ENCODE results near the gene MSANTD1. TPM values are rescaled to one million over a fixed set of nuclear protein-coding genes. Genes with fewer than 3 reads are reported as not detected.

Gene MSANTD1
- total and polyA plus RNA-seq, 2 donors (not counting 3 experiments of a cell fraction or from before 2014, with no cell fraction given), result 0.14 to 1.2 TPM

DNA sequence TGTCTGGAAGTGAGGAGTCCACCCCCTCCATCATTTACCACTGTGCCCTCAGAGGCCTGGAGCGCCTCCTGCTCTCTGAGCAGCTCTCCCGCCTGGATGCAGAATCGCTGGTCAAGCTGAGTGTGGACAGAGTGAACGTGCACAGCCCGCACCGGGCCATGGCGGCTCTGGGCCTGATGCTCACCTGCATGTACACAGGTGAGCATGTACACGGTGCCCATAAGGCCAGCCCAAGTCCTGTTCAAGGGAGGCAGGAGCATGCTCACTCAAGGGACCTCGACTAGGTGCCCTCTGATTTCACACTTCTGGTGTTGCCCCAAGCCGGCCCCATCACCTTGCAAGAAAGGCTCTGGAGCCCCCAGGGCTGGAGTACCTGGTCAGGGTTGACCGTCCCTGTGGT is 13.4 kb upstream of the MSANTD1 start:
- Histone ChIP-seq H3K9me3 (replicated peaks; ENCODE audit: control insufficient read depth, insufficient read depth, low read length) (no peaks in the 10 kb centered on the region), H3K4me3 (replicated peaks in 1 of 3; ENCODE audit: insufficient read depth in 1 of 3, low read depth in 1 of 3, low read length in 3 of 3) (no peak overlapping the region), H3K9ac (replicated peaks; ENCODE audit: extremely low read depth, insufficient read depth, low read length) (no peak overlapping the region), H3K27ac (ENCODE audit: insufficient read depth, low read depth, low read length) (no peak overlapping the region), H4K20me1 (replicated peaks; ENCODE audit: control insufficient read depth, extremely low read depth, insufficient read depth, low read length) (no peaks in the 10 kb centered on the region), H3K27me3 (ENCODE audit: control insufficient read depth in 2 of 2, insufficient read depth in 2 of 2, low read length in 2 of 2) (no peaks in the 10 kb centered on the region), H3K4me1 (ENCODE audit: control insufficient read depth, extremely low read depth, insufficient read depth, low read length) (no peaks in the 10 kb centered on the region), H2AFZ (ENCODE audit: low read depth, low read length) (no peak overlapping the region), H3K4me2 (ENCODE audit: insufficient read depth, low read length) (no peak overlapping the region), H3K36me3 (ENCODE audit: control insufficient read depth in 2 of 2, extremely low read depth in 1 of 2, insufficient read depth in 2 of 2, low read length in 2 of 2) (peaks cover 2 to 52% of the 10 kb centered on the region in 2 experiments), H3K79me2 (ENCODE audit: control insufficient read depth, insufficient read depth, low read length) (no peaks in the 10 kb centered on the region), H3K9me1 (replicated peaks; ENCODE audit: control insufficient read depth, extremely low read depth, insufficient read depth, low read length) (no peaks in the 10 kb centered on the region)
- CTCF ChIA-PET, result no interaction called here
- POLR2A ChIA-PET, result no interaction called here
- dilution Hi-C loops (cut with MboI; ENCODE audit: extremely low pct_ligation_motif_present, low sequenced_read_pairs) (no loop called here), intact Hi-C loops (cut with micrococcal nuclease) (no loop called here)
- TF ChIP-seq JUN (IDR thresholded peaks at IDR 0.05; ENCODE audit: borderline replicate concordance, insufficient read depth, insufficient read length, low read depth) (no peak), MYC (IDR thresholded peaks at IDR 0.05; ENCODE audit: low read depth, low read length) (no peak)
- BruUV-seq (replicated peaks), result no TSS peak
- DNase-seq (ENCODE audit: low read depth, low spot score) (no peak), FAIRE-seq (no peak)

- intact Hi-C loops (cut with micrococcal nuclease), result no loop called here
- POLR2A ChIA-PET, result no interaction called here
- CTCF ChIA-PET, result no interaction called here
- no peak for TF ChIP-seq MYC (IDR thresholded peaks at IDR 0.05; ENCODE audit: low read depth, low read length)
- TF ChIP-seq CTCF (IDR thresholded peaks at IDR 0.05; ENCODE audit: extremely low read depth in 1 of 2, insufficient read depth in 1 of 2, low read depth in 1 of 2, low read length in 2 of 2), result no peak
- TF ChIP-seq JUN (IDR thresholded peaks at IDR 0.05; ENCODE audit: borderline replicate concordance, insufficient read depth, insufficient read length, low read depth), result no peak
- TF ChIP-seq EZH2 (IDR thresholded peaks at IDR 0.05; ENCODE audit: borderline replicate concordance, low read depth, low read length, severe bottlenecking), result no peak
- TF ChIP-seq FOS (IDR thresholded peaks at IDR 0.05; ENCODE audit: borderline replicate concordance, insufficient read depth, low read length), result no peak
- TF ChIP-seq GATA2 (IDR thresholded peaks at IDR 0.05; ENCODE audit: insufficient read depth, insufficient read length, low read depth, low read length), result no peak
- no peak for TF ChIP-seq POLR2AphosphoS5 (IDR thresholded peaks at IDR 0.05; ENCODE audit: insufficient read depth, low read depth, low read length)
- no peak for TF ChIP-seq POLR2A (IDR thresholded peaks at IDR 0.05; ENCODE audit: low read depth, low read length)
- TF ChIP-seq, protein P1, sequence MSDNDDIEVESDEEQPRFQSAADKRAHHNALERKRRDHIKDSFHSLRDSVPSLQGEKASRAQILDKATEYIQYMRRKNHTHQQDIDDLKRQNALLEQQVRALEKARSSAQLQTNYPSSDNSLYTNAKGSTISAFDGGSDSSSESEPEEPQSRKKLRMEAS (IDR thresholded peaks at IDR 0.05; ENCODE audit: insufficient read depth, insufficient read length), result no peak
- no peaks in the 10 kb centered on the region for H4K20me1 ChIP-seq (replicated peaks; ENCODE audit: control insufficient read depth, extremely low read depth, insufficient read depth, low read length)
- dilution Hi-C loops (cut with MboI; ENCODE audit: extremely low pct_ligation_motif_present, low sequenced_read_pairs), result no loop called here
- H3K4me2 ChIP-seq (ENCODE audit: insufficient read depth, low read length), result no peak overlapping the region
- H3K79me2 ChIP-seq (ENCODE audit: control insufficient read depth, insufficient read depth, low read length), result no peaks in the 10 kb centered on the region
- no peaks in the 10 kb centered on the region for H3K27me3 ChIP-seq (ENCODE audit: control insufficient read depth in 2 of 2, insufficient read depth in 2 of 2, low read length in 2 of 2)
- H3K9me3 ChIP-seq (replicated peaks; ENCODE audit: control insufficient read depth, insufficient read depth, low read length), result no peaks in the 10 kb centered on the region
- FAIRE-seq (no peak), DNase-seq (ENCODE audit: low read depth, low spot score) (no peak)
- no peak overlapping the region for H3K9ac ChIP-seq (replicated peaks; ENCODE audit: extremely low read depth, insufficient read depth, low read length)
- peaks cover 2 to 44% of the 10 kb centered on the region in 2 experiments for H3K36me3 ChIP-seq (ENCODE audit: control insufficient read depth in 2 of 2, extremely low read depth in 1 of 2, insufficient read depth in 2 of 2, low read length in 2 of 2)
- H3K9me1 ChIP-seq (replicated peaks; ENCODE audit: control insufficient read depth, extremely low read depth, insufficient read depth, low read length), result no peaks in the 10 kb centered on the region
- H2AFZ ChIP-seq (ENCODE audit: low read depth, low read length), result no peak overlapping the region
- H3K27ac ChIP-seq (ENCODE audit: insufficient read depth, low read depth, low read length), result no peak overlapping the region
- no peaks in the 10 kb centered on the region for H3K4me1 ChIP-seq (ENCODE audit: control insufficient read depth, extremely low read depth, insufficient read depth, low read length)
- no TSS peak for BruUV-seq (replicated peaks)
- H3K4me3 ChIP-seq (replicated peaks in 1 of 3; ENCODE audit: insufficient read depth in 1 of 3, low read depth in 1 of 3, low read length in 3 of 3), result no peak overlapping the region
These were observed 12.6 kb upstream of the MSANTD1 start for GRCh38 chr4:3236326-3236878.
